NCI-H187 treated with DMSO at 0.1 percent for 48 hours (cell line): Measurements from ENCODE around the gene SIX3.

Experiments
- DNase-seq: peaks from one replicate; lab custom pipeline; 2025; lab: John Stamatoyannopoulos, UW

The SIX3 gene

DNA sequence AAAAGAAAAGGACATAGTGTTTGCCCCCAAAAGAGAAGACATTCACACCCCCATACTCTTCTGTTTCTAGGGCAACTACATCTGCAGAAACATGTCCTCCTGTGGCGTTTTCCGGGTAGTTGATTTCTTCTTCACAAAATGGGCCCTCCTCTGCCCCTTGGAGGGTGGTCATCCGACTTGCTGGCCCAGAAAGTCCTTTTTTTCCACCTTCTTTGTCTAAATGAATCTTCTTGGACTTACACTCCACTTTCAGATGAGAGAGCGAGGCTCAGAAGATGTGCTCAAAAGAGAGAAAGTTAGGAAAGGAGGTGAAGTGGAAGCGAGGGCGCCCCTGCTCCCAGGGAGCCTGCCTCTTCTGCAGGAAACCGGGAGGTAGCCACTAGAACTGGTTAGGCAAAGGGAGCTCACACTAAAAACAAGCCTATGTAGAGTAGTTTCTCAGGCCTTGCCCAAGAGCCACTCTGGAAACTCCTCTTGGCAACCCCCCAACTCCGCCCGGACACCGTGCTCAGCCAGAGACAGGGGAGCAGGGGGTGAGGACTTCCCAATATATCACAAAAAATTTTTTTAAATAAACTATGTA is 10.2 kb upstream of the SIX3 start:
- no peak for DNase-seq

GRCh38 chr2:44932079-44932478 is 9.4 kb upstream of the SIX3 start:
- DNase-seq = no peak

- DNase-seq = no peak
Observed at GRCh38 chr2:44932564-44933392, 8.7 kb upstream of the SIX3 start.

DNA sequence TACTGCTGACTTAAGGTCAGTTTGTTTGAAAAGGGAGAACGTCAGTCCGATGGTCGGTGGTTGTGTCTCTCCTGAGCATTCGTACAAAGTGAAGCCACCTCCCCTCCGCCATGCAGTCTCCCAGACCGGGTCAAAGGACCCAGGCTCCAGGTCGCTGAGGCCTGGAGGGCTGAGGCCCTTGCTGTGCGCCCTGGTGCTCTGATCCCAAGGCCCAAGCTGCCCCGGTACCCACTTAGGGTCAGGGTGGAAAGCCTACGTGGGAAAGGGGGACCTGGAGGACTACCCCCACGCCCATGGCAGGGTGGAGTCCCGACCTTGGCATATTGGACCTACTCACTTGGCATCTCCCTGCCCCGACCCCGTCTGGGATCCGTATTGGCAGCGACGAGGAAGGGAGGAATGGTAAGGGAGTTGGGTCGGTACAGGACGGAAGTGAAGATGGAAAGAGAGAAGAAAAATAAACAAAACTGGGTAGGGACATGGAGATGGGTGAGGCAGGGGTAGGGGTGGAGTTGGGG is 8.0 kb upstream of the SIX3 start:
- DNase-seq = no peak

DNA sequence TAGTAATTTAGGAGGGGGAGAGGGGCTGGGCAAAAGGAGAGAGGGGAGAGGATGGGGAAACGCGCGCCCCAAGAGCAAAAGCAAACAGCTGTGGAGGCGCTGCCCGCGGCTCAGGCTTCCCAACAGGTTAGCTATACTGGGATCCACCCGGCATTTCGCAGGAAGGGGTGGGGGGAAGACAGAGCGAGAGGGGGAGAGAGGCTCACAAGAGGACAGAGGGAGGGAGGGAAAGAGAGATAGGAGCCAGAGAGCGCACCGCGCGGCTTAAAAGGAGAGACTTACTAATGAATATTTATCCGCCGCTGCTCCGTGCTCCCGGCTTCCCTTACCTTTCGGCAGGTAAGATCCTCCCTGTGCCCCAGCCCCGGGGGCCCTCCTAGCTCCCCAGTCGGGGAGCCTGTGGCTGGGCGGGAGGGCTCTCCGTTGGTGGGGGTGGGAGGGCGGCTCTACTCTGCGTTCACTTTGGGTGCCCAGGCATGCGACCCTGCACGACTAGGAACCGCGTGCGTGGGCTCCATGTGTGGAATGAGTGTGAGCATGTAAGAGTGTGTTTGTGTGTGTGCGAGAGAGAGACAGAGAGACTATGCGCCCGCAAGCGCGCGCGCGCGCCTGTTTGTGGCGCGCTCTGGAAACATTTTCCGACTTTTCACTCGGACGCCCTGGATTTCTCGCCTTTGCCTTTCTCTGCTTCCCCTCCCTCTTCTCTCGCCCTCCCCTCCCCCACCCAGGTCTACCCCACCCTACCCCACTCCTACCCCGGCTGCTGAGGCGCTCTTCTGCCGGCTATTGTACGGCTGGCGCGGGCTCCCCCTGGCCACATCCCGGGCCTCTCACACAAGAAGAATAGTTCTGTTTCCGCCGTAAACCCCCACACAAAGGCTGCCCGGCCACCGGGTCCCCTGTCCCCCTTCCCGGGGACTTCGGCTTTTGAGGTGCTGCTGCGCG is 7.2 kb upstream of the SIX3 start:
- DNase-seq = no peak

DNA sequence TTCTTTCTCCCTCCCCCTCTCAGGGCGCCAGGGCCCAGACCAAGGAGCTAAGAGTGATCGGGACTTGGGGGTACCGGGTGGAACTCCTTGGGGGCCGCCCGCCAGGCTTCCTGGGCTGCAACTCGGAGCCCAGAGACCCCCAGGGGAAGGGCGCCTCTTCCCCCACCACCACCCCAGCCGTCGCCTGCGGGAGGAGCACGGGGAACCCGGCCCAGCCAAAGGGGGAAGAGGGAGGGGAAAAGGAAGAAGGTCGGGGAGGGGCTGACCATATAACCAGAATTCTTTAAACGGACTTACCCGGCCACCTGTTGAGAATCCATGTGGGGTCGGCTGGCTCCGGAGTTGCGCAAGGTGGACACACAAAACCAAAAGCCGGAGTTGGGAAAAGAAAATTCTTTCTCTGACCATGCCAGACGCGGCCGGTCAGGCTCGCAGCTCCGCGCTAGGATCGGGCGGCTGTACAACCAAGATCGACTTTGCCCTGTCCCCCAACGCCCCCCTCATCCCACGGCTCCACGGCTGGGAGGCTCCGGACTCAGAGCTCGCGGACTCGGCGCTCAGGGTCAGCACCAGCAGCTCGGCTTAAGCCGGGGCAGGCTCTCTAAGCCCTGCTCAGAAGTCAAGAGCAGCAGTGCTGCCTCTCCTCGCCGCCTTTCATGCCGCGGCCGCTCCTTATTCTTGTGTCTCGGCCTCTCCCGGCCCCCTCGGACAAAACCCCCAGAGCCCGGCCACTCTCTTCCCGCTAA is 6.3 kb upstream of the SIX3 start:
- no peak for DNase-seq

DNA sequence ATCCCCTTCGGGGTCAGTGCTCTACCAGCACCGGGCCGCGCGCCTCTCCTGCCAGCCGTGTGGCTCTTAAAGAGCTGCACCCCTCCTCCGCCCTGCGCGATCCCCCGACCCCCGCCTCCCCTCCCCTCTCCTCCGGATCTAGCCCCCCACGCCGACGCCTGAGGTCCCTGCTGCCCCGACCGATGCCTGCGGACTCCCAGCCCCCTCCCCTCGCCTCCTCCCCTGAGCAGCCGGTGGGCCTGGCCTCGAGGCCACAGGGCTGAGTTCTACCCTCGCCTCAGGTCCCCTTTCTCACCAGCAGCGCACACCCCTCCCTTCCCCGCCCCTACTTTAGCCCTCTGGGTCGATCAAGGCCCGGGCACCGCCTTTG is 5.8 kb upstream of the SIX3 start:
- no peak for DNase-seq

- DNase-seq = no peak
Observed at GRCh38 chr2:44936275-44936674, 5.2 kb upstream of the SIX3 start.

- DNase-seq = no peak
Observed at GRCh38 chr2:44936715-44937687, 4.5 kb upstream of the SIX3 start.

GRCh38 chr2:44937688-44938240 is 3.7 kb upstream of the SIX3 start:
- no peak for DNase-seq

GRCh38 chr2:44938287-44939105 is 3.0 kb upstream of the SIX3 start:
- no peak for DNase-seq

DNA sequence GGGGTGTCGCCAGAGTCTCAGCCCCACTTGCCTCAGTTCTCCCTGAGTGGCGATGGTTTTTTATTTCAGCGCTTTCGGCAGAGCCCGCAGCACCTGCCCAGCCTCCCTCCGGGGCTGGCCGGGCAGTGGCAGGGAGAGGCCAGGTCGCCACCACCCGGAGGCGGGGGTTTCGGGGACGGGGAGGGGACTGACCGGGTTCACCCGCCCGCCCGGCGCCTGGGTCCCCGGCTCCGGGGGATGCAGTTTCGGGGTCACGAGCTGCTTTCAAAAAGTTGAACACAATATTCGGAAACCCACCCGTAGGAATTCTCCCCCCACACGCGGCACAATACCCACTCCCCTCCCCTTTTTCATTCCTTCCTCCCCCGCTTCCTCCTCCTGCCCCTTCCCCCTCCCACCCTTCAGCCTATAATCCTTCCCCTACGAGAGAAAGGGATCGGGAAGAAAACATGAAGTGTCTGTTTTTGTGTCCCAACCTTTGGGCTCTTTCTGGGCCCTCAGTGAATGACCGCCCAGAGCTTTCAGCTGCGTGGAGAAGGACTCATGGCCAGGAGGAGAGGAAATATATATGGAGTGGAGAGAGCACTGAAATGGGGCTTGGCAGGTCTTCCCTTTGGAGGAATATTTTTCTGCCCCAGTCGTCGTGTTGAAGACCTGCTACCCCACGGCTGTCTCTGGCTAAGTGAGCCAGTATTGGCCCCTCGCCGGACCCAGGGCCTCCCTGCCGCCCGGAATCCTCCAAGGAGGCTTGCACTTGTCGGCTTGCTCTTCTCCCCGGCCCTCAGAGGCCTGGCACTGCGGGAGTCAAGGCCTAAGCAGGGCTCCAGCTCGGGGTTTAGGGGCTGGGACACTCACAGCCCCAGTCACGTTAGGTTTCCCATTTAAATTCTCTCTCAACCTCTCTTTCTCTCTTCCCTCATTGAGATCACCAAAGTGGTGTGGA is 2.1 kb upstream of the SIX3 start:
- no peak for DNase-seq

GRCh38 chr2:44940049-44940494 is 1.4 kb upstream of the SIX3 start:
- no peak for DNase-seq

- no peak for DNase-seq
Observed at GRCh38 chr2:44940732-44941464, 604 bp upstream of the SIX3 start.

DNA sequence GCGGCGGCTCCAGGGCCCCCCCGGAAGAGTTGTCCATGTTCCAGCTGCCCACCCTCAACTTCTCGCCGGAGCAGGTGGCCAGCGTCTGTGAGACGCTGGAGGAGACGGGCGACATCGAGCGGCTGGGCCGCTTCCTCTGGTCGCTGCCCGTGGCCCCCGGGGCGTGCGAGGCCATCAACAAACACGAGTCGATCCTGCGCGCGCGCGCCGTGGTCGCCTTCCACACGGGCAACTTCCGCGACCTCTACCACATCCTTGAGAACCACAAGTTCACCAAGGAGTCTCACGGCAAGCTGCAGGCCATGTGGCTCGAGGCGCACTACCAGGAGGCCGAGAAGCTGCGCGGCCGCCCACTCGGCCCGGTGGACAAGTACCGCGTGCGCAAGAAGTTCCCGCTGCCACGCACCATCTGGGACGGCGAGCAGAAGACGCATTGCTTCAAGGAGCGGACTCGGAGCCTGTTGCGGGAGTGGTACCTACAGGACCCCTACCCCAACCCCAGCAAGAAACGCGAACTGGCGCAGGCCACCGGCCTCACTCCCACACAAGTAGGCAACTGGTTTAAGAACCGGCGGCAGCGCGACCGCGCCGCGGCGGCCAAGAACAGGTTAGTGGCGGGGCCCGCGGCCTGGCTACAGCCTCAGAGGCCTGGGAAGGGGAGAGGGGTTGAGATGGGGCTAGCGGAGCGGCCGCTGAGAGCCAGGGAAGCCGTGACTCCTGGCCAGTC is 965 bp downstream of the SIX3 start:
- no peak for DNase-seq

GRCh38 chr2:44943031-44943692 is 1.7 kb downstream of the SIX3 start:
- no peak for DNase-seq
